Spleen (tissue), 13 donors: ENCODE measurements around the gene TAL2. TPM values are rescaled to one million over a fixed set of nuclear protein-coding genes. Genes with fewer than 3 reads are reported as not detected.

Source experiments
- DNase-seq: peaks from one replicate; pipeline ENCODE4 v3.0.0-alpha.2; 2020
- H3K27ac ChIP-seq, 8 donors: fragments of 200-600 bp; sonication (generic) in 7 of 8; 1 replicate in 4 of 8; 2 replicates in 4 of 8; pipeline versions ENCODE4 v1.5.0 to v1.8.0; 2016 to 2021; ENCODE audit warnings: inconsistent platforms in 4 of 8, mild to moderate bottlenecking in 4 of 8, moderate library complexity in 1 of 8
- H3K27me3 ChIP-seq, 7 donors: fragments of 200-600 bp; sonication (generic) in 6 of 7; replicated peaks in 1 of 7; 1 replicate in 4 of 7; 2 replicates in 3 of 7; pipeline versions ENCODE4 v1.5.0 to v1.8.0; 2016 to 2021; ENCODE audit warnings: inconsistent platforms in 3 of 7, mild to moderate bottlenecking in 1 of 7
- H3K36me3 ChIP-seq, 6 donors: fragments of 200-600 bp; sonication (generic) in 5 of 6; 1 replicate in 4 of 6; 2 replicates in 2 of 6; pipeline versions ENCODE4 v1.5.0 to v1.8.0; 2016 to 2021; ENCODE audit warnings: inconsistent platforms in 2 of 6
- H3K4me1 ChIP-seq, 6 donors: fragments of 200-600 bp; sonication (generic) in 5 of 6; 1 replicate in 3 of 6; 2 replicates in 3 of 6; pipeline versions ENCODE4 v1.5.0 to v1.8.0; 2016 to 2021; ENCODE audit warnings: inconsistent platforms in 3 of 6
- H3K4me3 ChIP-seq, 8 donors: fragments of 200-600 bp; sonication (generic) in 7 of 8; 1 replicate in 4 of 8; 2 replicates in 4 of 8; pipeline versions ENCODE4 v1.5.0 to v1.8.0; 2016 to 2021; ENCODE audit warnings: inconsistent platforms in 4 of 8, mild to moderate bottlenecking in 4 of 8, moderate library complexity in 2 of 8
- H3K9me3 ChIP-seq, 8 donors: fragments of 200-600 bp; sonication (generic) in 7 of 8; 1 replicate in 4 of 8; 2 replicates in 4 of 8; pipeline versions ENCODE4 v1.5.0 to v1.8.0; 2016 to 2021; ENCODE audit warnings: inconsistent platforms in 4 of 8
- POLR2A ChIP-seq, 3 donors: fragments of 450-650 bp; IDR thresholded peaks; one replicate each; pipeline ENCODE4 v1.5.1; 2017; ENCODE audit warnings: antibody characterized with exemption in 3 of 3, mild to moderate bottlenecking in 1 of 3
- POLR2AphosphoS5 ChIP-seq, 3 donors: sonication (generic); formaldehyde crosslinking; IDR thresholded peaks; one replicate each; pipeline ENCODE4 v1.5.1; 2017; ENCODE audit warnings: antibody characterized with exemption in 3 of 3
- WGBS, 5 donors: extraction: QIAGEN DNeasy Blood & Tissue Kit in 3 of 5; methylation state at CpG; one replicate each; pipeline versions ENCODE4 v1.1.5 to v1.1.7; 2013 to 2018; 5-methylcytosine and 5-hydroxymethylcytosine counted together
- intact Hi-C: fragments of 100-400 bp; cut with DNase I; formaldehyde crosslinking; loops from one replicate; pipeline ENCODE4 v1.15.0; 2023; ENCODE audit warnings: low total_unique reads
- long read RNA-seq, 2 donors: transcript quantifications; one replicate each; lab custom pipeline, GENCODE V29; 2026
- polyA plus RNA-seq, 3 donors: library from polyadenylated mRNA; stranded (reverse); fragments of 200-250 nt; gene quantifications; one replicate each; pipeline ENCODE4 v1.2.1, GENCODE V29; 2013
- total RNA-seq, 7 donors: library from RNA; depleted of rRNA in 3 of 7; stranded (reverse); fragments of >200 nt in 3 of 7; fragmentation: NEBNext Ultra II Directional in 4 of 7; extraction: Animal tissue kit (Norgen Biotek cat#: 25700) in 4 of 7; gene quantifications; one replicate each; pipeline versions ENCODE4 v1.1.0 to v1.2.1, GENCODE V29; 2016 to 2021
- TF ChIP-seq, protein P1 (sequence below), 11 experiments: fragments of 200-600 bp in 7 of 11; fragments of 450-650 bp in 4 of 11; sonication (generic) in 4 of 11; IDR thresholded peaks in 8 of 11; conservative IDR thresholded peaks in 3 of 11; 1 replicate in 7 of 11; 2 replicates in 4 of 11; pipeline versions ENCODE4 v1.4.0 to v1.8.0; 2016 to 2021; ENCODE audit warnings: antibody characterized with exemption in 11 of 11, inconsistent platforms in 4 of 11, mild to moderate bottlenecking in 1 of 11
- donor health status: healthy with polysubstance abuse.
- donor health status: DM: no; HTN: no; CAD: no; lungs with moderate emphysema.
- donor health status: DM: no; HTN: no; CAD: no.
- donor health status: Bipolar disorder and iron deficiency.
- donor health status: healthy.
- donor health status: DM: no; HTN: no; CAD: no.
- donor health status: DM: yes; HTN: yes; CAD: no.

Gene TAL2
- not detected for total RNA-seq
- under 1 TPM in 2 of 3 donors, not detected in 1; 0.22 to 0.54 TPM for polyA plus RNA-seq
- long read RNA-seq, donor 1: 0 reads
- long read RNA-seq, donor 2, partial matches to known transcripts: 0 of 1 reads
- long read RNA-seq, donor 2, other reads (novel, unspliced or antisense): 0 of 1 reads

DNA sequence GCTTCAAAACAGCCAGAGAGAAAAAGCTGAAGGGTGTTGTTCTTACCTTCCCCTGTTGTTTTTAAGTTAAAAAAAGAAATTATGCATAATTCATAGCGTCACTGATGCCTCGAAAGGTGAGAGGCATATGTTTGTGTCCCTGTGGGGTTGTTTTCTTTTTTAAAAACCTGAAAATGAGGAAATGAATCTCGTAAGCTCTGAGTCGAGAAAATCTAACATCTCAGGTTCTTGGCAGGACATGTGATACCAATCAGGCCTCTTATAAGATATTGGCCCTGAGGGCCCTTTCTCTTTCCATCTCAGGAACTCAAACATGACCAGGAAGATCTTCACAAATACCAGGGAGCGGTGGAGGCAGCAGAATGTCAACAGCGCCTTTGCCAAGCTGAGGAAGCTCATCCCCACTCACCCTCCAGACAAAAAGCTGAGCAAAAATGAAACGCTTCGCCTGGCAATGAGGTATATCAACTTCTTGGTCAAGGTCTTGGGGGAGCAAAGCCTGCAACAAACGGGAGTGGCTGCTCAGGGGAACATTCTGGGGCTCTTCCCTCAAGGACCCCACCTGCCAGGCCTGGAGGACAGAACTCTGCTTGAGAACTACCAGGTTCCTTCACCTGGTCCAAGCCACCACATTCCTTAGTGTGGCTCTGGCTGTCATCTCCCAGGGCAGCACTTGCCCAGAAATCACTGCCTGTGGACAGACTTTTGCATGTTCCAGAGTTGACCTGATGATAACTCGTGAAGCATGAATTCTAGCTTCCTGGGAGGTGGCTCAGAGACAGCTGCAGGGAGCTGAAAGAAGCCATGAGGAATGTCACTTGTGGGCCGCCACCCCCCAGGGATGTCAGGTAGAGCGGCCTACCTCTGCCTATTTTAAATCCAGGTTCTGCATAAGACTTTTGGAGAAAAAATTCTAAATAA, at the start of gene TAL2:
TAL2 (plus strand) TSS at position 274 of the 921 bp plus-strand sequence; CDS start at position 314, 40 bp downstream.
- Histone ChIP-seq H3K27me3 (peaks cover 0 to 17% (median under 1%) of the 10 kb centered on the region in 7 donors), H3K36me3 (no peaks in the 10 kb centered on the region), H3K9me3 (no peaks in the 10 kb centered on the region), H3K27ac (peak within 1 kb of the TSS in 3 of 8 donors; percentile 9 to 60 (median 34)), H3K4me3 (no peak within 1 kb of the TSS), H3K4me1 (no peaks in the 10 kb centered on the region)
- WGBS, 5 donors: 75 to 80% (median 77%) methylated on average over 12 of the region's 12 CpGs
- DNase-seq: no peak
- TF ChIP-seq, protein P1, sequence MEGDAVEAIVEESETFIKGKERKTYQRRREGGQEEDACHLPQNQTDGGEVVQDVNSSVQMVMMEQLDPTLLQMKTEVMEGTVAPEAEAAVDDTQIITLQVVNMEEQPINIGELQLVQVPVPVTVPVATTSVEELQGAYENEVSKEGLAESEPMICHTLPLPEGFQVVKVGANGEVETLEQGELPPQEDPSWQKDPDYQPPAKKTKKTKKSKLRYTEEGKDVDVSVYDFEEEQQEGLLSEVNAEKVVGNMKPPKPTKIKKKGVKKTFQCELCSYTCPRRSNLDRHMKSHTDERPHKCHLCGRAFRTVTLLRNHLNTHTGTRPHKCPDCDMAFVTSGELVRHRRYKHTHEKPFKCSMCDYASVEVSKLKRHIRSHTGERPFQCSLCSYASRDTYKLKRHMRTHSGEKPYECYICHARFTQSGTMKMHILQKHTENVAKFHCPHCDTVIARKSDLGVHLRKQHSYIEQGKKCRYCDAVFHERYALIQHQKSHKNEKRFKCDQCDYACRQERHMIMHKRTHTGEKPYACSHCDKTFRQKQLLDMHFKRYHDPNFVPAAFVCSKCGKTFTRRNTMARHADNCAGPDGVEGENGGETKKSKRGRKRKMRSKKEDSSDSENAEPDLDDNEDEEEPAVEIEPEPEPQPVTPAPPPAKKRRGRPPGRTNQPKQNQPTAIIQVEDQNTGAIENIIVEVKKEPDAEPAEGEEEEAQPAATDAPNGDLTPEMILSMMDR (IDR thresholded peaks at IDR 0.05 in 8 of 11, conservative IDR thresholded peaks at IDR 0.05 in 3 of 11): no peak
- TF ChIP-seq POLR2A (IDR thresholded peaks at IDR 0.05) (no peak), POLR2AphosphoS5 (IDR thresholded peaks at IDR 0.05) (no peak)
- intact Hi-C loops: no loop called here

DNA sequence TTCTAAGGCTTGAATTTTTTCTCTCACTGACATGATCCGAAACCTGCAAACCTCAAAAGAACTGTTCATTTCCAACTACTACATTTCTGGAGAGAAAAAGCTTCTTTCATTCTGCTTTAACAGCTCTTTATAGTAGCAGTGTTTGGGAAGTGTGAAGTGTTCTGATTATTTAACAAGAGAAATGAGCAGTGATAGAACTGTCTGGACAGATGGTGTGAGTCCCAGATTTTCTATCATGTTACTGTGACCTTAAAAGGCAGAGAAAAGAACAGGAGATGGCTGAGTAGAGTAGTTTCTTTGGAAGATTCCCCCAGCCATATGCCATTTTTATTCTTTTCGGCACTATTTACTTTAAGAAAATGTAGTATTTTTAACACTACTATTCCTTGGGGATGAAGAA, 41.3 kb upstream of the TAL2 start:
- 91 to 99% (median 97%) methylated on average over 2 of the region's 2 CpGs for WGBS, 5 donors
- TF ChIP-seq POLR2AphosphoS5 (IDR thresholded peaks at IDR 0.05) (no peak), POLR2A (IDR thresholded peaks at IDR 0.05) (no peak)
- TF ChIP-seq, protein P1 (IDR thresholded peaks at IDR 0.05 in 8 of 11, conservative IDR thresholded peaks at IDR 0.05 in 3 of 11): no peak
- intact Hi-C loops: no loop called here

DNA sequence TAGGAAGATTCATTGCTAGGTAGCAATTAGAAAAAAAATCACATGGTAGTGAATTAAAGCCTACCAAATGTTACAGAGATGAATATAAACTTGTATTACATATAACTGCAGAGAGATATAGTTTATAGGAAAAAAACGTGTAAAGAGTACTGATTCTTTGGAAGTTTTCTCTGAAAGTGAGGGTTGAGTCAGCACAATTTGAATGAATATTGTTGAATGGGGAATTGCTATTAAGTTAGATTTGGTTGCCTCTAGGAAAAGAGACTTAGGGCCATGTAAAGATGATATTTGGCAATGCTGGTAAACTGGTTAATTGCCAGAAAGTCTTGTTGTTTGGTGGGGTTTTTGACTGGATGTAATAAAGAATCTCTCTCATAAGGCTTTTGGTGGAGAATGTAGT, 37.2 kb upstream of the TAL2 start:
- peaks cover 0 to 77% (median 11%) of the 10 kb centered on the region in 6 donors for H3K36me3 ChIP-seq
- H3K4me3 ChIP-seq: no peak overlapping the region
- no peak for DNase-seq
- peaks cover 0 to 3% (median 0%) of the 10 kb centered on the region in 8 donors for H3K9me3 ChIP-seq
- 77 to 95% (median 82%) methylated on average over 1 of the region's 1 CpG for WGBS, 5 donors
- intact Hi-C loops: no loop called here
- H3K4me1 ChIP-seq: no peaks in the 10 kb centered on the region
- H3K27me3 ChIP-seq: no peaks in the 10 kb centered on the region
- no peak overlapping the region for H3K27ac ChIP-seq
- TF ChIP-seq, protein P1 (IDR thresholded peaks at IDR 0.05 in 8 of 11, conservative IDR thresholded peaks at IDR 0.05 in 3 of 11): no peak
- TF ChIP-seq POLR2A (IDR thresholded peaks at IDR 0.05) (no peak), POLR2AphosphoS5 (IDR thresholded peaks at IDR 0.05) (no peak)

More for the DNA sequence above, 41.3 kb upstream of the TAL2 start:
- H3K4me1 ChIP-seq: no peaks in the 10 kb centered on the region
- no peak overlapping the region for H3K27ac ChIP-seq
- no peak for DNase-seq
- no peaks in the 10 kb centered on the region for H3K9me3 ChIP-seq
- H3K4me3 ChIP-seq: no peak overlapping the region
- H3K27me3 ChIP-seq: no peaks in the 10 kb centered on the region
- peaks cover 0 to 69% (median 9%) of the 10 kb centered on the region in 6 donors for H3K36me3 ChIP-seq

DNA sequence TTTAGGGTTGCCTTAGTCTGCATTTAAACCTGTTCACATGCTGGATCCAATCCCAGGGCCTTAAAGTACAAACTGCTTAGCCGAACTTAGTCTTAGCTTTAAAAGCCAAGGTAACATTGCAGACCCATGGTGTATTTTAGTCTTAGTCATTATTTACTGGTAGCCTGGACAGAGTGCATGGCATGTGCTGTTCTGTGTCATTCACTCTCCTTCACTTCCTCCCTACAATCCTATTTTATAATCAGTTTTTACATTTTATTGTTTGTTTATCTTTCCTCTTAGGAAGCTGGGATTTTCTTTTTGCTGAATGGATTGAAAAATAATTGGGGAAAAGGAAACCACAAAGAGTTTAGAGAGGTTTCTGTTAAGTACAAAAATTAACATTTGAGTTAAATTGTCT, 29.4 kb upstream of the TAL2 start:
- Histone ChIP-seq H3K27me3 (no peaks in the 10 kb centered on the region), H3K4me1 (no peaks in the 10 kb centered on the region), H3K27ac (no peak overlapping the region), H3K36me3 (peaks cover 0 to 58% (median 6%) of the 10 kb centered on the region in 6 donors), H3K4me3 (no peak overlapping the region), H3K9me3 (peaks cover 0 to 3% (median 0%) of the 10 kb centered on the region in 8 donors)
- 92 to 97% (median 96%) methylated on average over 1 of the region's 1 CpG for WGBS, 5 donors
- intact Hi-C loops: no loop called here
- no peak for TF ChIP-seq POLR2AphosphoS5 (IDR thresholded peaks at IDR 0.05)
- TF ChIP-seq POLR2A (IDR thresholded peaks at IDR 0.05): no peak
- TF ChIP-seq, protein P1 (IDR thresholded peaks at IDR 0.05 in 8 of 11, conservative IDR thresholded peaks at IDR 0.05 in 3 of 11): no peak
- no peak for DNase-seq
